Right renal cortex interstitium (tissue), 3 donors: ENCODE results near the gene PIGC. TPM values are rescaled to one million over a fixed set of nuclear protein-coding genes. Genes with fewer than 3 reads are reported as not detected.

Experiments used
- DNase-seq, 3 donors: peaks; one replicate each; pipeline ENCODE4 v3.0.0-alpha.2; 2013; ENCODE audit warnings: low read depth in 3 of 3, low spot score in 2 of 3
- polyA plus RNA-seq, 3 donors: library from polyadenylated mRNA; unstranded; fragments of 120-200 nt; gene quantifications; one replicate each; pipeline ENCODE4 v1.2.1, GENCODE V29; 2013; ENCODE audit not compliant: insufficient read length in 3 of 3

Gene PIGC
- polyA plus RNA-seq, 3 donors, result 52.1 to 56.6 (median 55.0) TPM

- no peak for DNase-seq
Observed at GRCh38 chr1:172431721-172432192, 12.1 kb downstream of the PIGC start.

- no peak for DNase-seq
Observed at GRCh38 chr1:172431204-172431603, 12.7 kb downstream of the PIGC start.

- DNase-seq, result no peak
Observed at GRCh38 chr1:172430128-172430454, 13.8 kb downstream of the PIGC start.

- peak in 1 of 3 donors; percentile 47 for DNase-seq
Observed at GRCh38 chr1:172429331-172430127, 14.3 kb downstream of the PIGC start.

GRCh38 chr1:172427191-172427590, 16.7 kb downstream of the PIGC start:
- DNase-seq, result no peak

GRCh38 chr1:172425339-172425738, 18.5 kb downstream of the PIGC start:
- no peak for DNase-seq

GRCh38 chr1:172423336-172423735, 20.5 kb downstream of the PIGC start:
- no peak for DNase-seq

GRCh38 chr1:172421974-172422604, 21.8 kb downstream of the PIGC start:
- no peak for DNase-seq

GRCh38 chr1:172420385-172420784, 23.5 kb downstream of the PIGC start, which contains the start of gene C1orf105:
Gene C1orf105, plus strand, starts transcription at chr1:172420685. Its CDS starts 201 bp downstream, at chr1:172420886.
- DNase-seq, result no peak

- no peak for DNase-seq
Observed at GRCh38 chr1:172417557-172417956, 26.3 kb downstream of the PIGC start.

GRCh38 chr1:172416496-172417035, 27.3 kb downstream of the PIGC start:
- DNase-seq, result no peak

GRCh38 chr1:172414331-172414730, 29.5 kb downstream of the PIGC start:
- no peak for DNase-seq

GRCh38 chr1:172411791-172412338, 32.0 kb downstream of the PIGC start:
- DNase-seq, result no peak

GRCh38 chr1:172410027-172410426, 33.8 kb downstream of the PIGC start:
- no peak for DNase-seq

GRCh38 chr1:172408958-172409357, 34.9 kb downstream of the PIGC start:
- no peak for DNase-seq

GRCh38 chr1:172406968-172407367, 36.9 kb downstream of the PIGC start:
- no peak for DNase-seq

GRCh38 chr1:172405912-172406311, 38.0 kb downstream of the PIGC start:
- DNase-seq, result no peak

GRCh38 chr1:172404121-172404520, 39.7 kb downstream of the PIGC start:
- no peak for DNase-seq

- DNase-seq, result no peak
Observed at GRCh38 chr1:172402878-172403569, 40.8 kb downstream of the PIGC start.

- no peak for DNase-seq
Observed at GRCh38 chr1:172401892-172402291, 42.0 kb downstream of the PIGC start.

GRCh38 chr1:172401477-172401876, 42.4 kb downstream of the PIGC start:
- DNase-seq, result no peak
